HG02970 (cell line): ENCODE data around the gene AGPAT2.
A peak's percentile ranks its signal among the peaks of the same experiment; 100 is the strongest.
"Not testable (repeated sequence)": the region's sequence is repeated elsewhere in the genome, so short reads cannot be mapped to it uniquely, and the experiment has no call there.

Experiments used
- ATAC-seq: cut with Tn5 transposase; IDR thresholded peaks from one replicate; pipeline ENCODE4 v1.9.1; 2021; ENCODE audit warnings: mild to moderate bottlenecking, moderate library complexity, moderate number of reproducible peaks; ENCODE audit not compliant: unreplicated experiment, low FRiP score

The AGPAT2 gene

GRCh38 chr9:136650648-136651047, 36.6 kb downstream of the AGPAT2 start:
- ATAC-seq: no peak

GRCh38 chr9:136650021-136650420, 37.2 kb downstream of the AGPAT2 start:
- ATAC-seq: no peak

GRCh38 chr9:136648751-136649150, 38.5 kb downstream of the AGPAT2 start:
- no peak for ATAC-seq

GRCh38 chr9:136646827-136647711, 40.2 kb downstream of the AGPAT2 start:
- no peak for ATAC-seq

GRCh38 chr9:136645903-136646754, 41.1 kb downstream of the AGPAT2 start:
- no peak for ATAC-seq

- ATAC-seq: no peak
Measured at GRCh38 chr9:136645352-136645902, 41.8 kb downstream of the AGPAT2 start.

- peak; percentile 39 for ATAC-seq
Measured at GRCh38 chr9:136644593-136645351, 42.5 kb downstream of the AGPAT2 start.

- no peak for ATAC-seq
Measured at GRCh38 chr9:136644343-136644592, 43.0 kb downstream of the AGPAT2 start.

- no peak for ATAC-seq
Measured at GRCh38 chr9:136643596-136644342, 43.5 kb downstream of the AGPAT2 start.

- ATAC-seq: no peak
Measured at GRCh38 chr9:136642439-136642921, 44.8 kb downstream of the AGPAT2 start.

GRCh38 chr9:136640171-136641111, 46.8 kb downstream of the AGPAT2 start:
- ATAC-seq: no peak

GRCh38 chr9:136634904-136635303, 52.4 kb downstream of the AGPAT2 start:
- no peak for ATAC-seq

- not testable (repeated sequence) for ATAC-seq
Measured at GRCh38 chr9:136632491-136633106, 54.7 kb downstream of the AGPAT2 start.

GRCh38 chr9:136632072-136632471, 55.2 kb downstream of the AGPAT2 start:
- ATAC-seq: not testable (repeated sequence)

GRCh38 chr9:136631038-136632000, 55.9 kb downstream of the AGPAT2 start:
- no peak for ATAC-seq

GRCh38 chr9:136630662-136630992, 56.6 kb downstream of the AGPAT2 start:
- no peak for ATAC-seq
